H1 (cell line): ENCODE results near the gene TXNDC2. TPM values are rescaled to one million over a fixed set of nuclear protein-coding genes. Genes with fewer than 3 reads are reported as not detected.

Experiments
- CTCF ChIA-PET: fragments of 300-600 bp; sonication (Branson Sonifier 250); formaldehyde crosslinking; loops from one replicate; lab custom pipeline; 2021; ENCODE audit not compliant: partially characterized antibody; lab: Charles Lee
- POLR2A ChIA-PET: fragments of 300-600 bp; sonication (Branson Sonifier 250); formaldehyde crosslinking; loops from one replicate; lab custom pipeline; 2021; ENCODE audit warnings: inconsistent platforms; ENCODE audit not compliant: partially characterized antibody; lab: Charles Lee
- DNase-seq, 2 experiments: peaks; one replicate each; pipeline versions ENCODE4 v3.0.0 to v3.0.0-alpha.2; 2010 to 2022; ENCODE audit warnings: low spot score in 2 of 2, low read depth in 1 of 2, mixed read lengths in 1 of 2
- FAIRE-seq: peaks from 2 replicates; lab custom pipeline; 2011; peaks lifted over from hg19 to GRCh38; lab: Jason Lieb, UNC
- H2AFZ ChIP-seq: 2 replicates; pipeline ENCODE4 v1.8.1; 2012; ENCODE audit warnings: low read length, inconsistent platforms
- H2AK5ac ChIP-seq: 2 replicates; pipeline ENCODE4 v1.6.1; 2013; ENCODE audit warnings: low read depth, low read length
- H2BK120ac ChIP-seq: replicated peaks from 2 replicates; pipeline ENCODE3; 2013; ENCODE audit warnings: low read depth, low read length, inconsistent platforms
- H2BK12ac ChIP-seq: 2 replicates; pipeline ENCODE4 v1.6.1; 2013; ENCODE audit warnings: low read depth, low read length
- H2BK15ac ChIP-seq: 2 replicates; pipeline ENCODE4 v1.6.1; 2013; ENCODE audit warnings: low read length
- H2BK20ac ChIP-seq: 2 replicates; pipeline ENCODE4 v1.6.1; 2013; ENCODE audit warnings: low read length
- H2BK5ac ChIP-seq: 2 replicates; pipeline ENCODE4 v1.6.1; 2013; ENCODE audit warnings: low read depth, low read length
- H3K14ac ChIP-seq: 2 replicates; pipeline ENCODE4 v1.6.1; 2013; ENCODE audit warnings: inconsistent platforms; ENCODE audit not compliant: insufficient read length
- H3K18ac ChIP-seq: 2 replicates; pipeline ENCODE4 v1.6.1; 2013; ENCODE audit warnings: low read length; ENCODE audit errors: extremely low read depth
- H3K23ac ChIP-seq: 2 replicates; pipeline ENCODE4 v1.6.1; 2013; ENCODE audit warnings: inconsistent platforms; ENCODE audit not compliant: insufficient read length
- H3K23me2 ChIP-seq: 2 replicates; pipeline ENCODE4 v1.6.1; 2013; ENCODE audit warnings: low read depth, low read length
- H3K27ac ChIP-seq: 2 replicates; pipeline ENCODE4 v1.6.1; 2011; ENCODE audit warnings: low read depth, low read length, inconsistent platforms
- H3K27me3 ChIP-seq, 4 experiments: replicated peaks in 1 of 4; 1 replicate in 1 of 4; 2 replicates in 3 of 4; pipeline versions ENCODE4 v1.6.1 to v1.8.1; 2011 to 2013; ENCODE audit warnings: low read length in 3 of 4, mild to moderate bottlenecking in 3 of 4, inconsistent platforms in 2 of 4, mixed read lengths in 2 of 4, moderate library complexity in 1 of 4; ENCODE audit not compliant: control insufficient read depth in 3 of 4, insufficient read depth in 3 of 4; ENCODE audit errors: extremely low read depth in 1 of 4
- H3K36me3 ChIP-seq, 4 experiments: 2 replicates each; pipeline versions ENCODE4 v1.6.1 to v1.8.1; 2011 to 2013; ENCODE audit warnings: mild to moderate bottlenecking in 4 of 4, low read length in 3 of 4, moderate library complexity in 2 of 4, control low read depth in 1 of 4, inconsistent platforms in 1 of 4; ENCODE audit not compliant: insufficient read depth in 4 of 4, control insufficient read depth in 2 of 4
- H3K4ac ChIP-seq: replicated peaks from 2 replicates; pipeline ENCODE3; 2013; ENCODE audit warnings: low read length, low read depth, mixed read lengths, inconsistent platforms; ENCODE audit not compliant: insufficient read length
- H3K4me1 ChIP-seq, 4 experiments: replicated peaks in 1 of 4; 1 replicate in 1 of 4; 2 replicates in 3 of 4; pipeline versions ENCODE4 v1.6.1 to v1.8.1; 2011 to 2013; ENCODE audit warnings: low read length in 3 of 4, inconsistent platforms in 2 of 4, mixed read lengths in 1 of 4; ENCODE audit not compliant: insufficient read depth in 4 of 4, control insufficient read depth in 3 of 4
- H3K4me2 ChIP-seq, 2 experiments: 2 replicates each; pipeline versions ENCODE4 v1.6.1 to v1.8.1; 2011 to 2013; ENCODE audit warnings: low read depth in 2 of 2, low read length in 2 of 2, control low read depth in 1 of 2, inconsistent platforms in 1 of 2, mild to moderate bottlenecking in 1 of 2; ENCODE audit not compliant: insufficient read depth in 1 of 2
- H3K4me3 ChIP-seq, 4 experiments: fragments of 200-600, 300-600 bp in 1 of 4; sonication (generic), shearing (Covaris generic), sonication (Bioruptor Twin) in 1 of 4; 2 replicates each; pipeline versions ENCODE4 v1.5.1 to v1.8.1; 2011 to 2016; ENCODE audit warnings: low read length in 4 of 4, low read depth in 3 of 4, control low read depth in 2 of 4, inconsistent platforms in 2 of 4, mild to moderate bottlenecking in 2 of 4, mixed read lengths in 1 of 4, moderate library complexity in 1 of 4; ENCODE audit not compliant: insufficient read depth in 2 of 4; ENCODE audit errors: extremely low read depth in 1 of 4
- H3K56ac ChIP-seq: replicated peaks from 2 replicates; pipeline ENCODE3; 2013; ENCODE audit warnings: low read depth, mild to moderate bottlenecking, mixed read lengths, low read length, inconsistent platforms; ENCODE audit not compliant: insufficient read length
- H3K79me1 ChIP-seq: 2 replicates; pipeline ENCODE4 v1.6.1; 2013; ENCODE audit warnings: low read depth, low read length, control low read depth
- H3K79me2 ChIP-seq, 2 experiments: 2 replicates each; pipeline versions ENCODE4 v1.6.1 to v1.8.1; 2012 to 2013; ENCODE audit warnings: low read length in 2 of 2, mild to moderate bottlenecking in 2 of 2, inconsistent platforms in 1 of 2; ENCODE audit not compliant: insufficient read depth in 2 of 2, control insufficient read depth in 1 of 2
- H3K9ac ChIP-seq, 4 experiments: replicated peaks in 1 of 4; 1 replicate in 1 of 4; 2 replicates in 3 of 4; pipeline versions ENCODE4 v1.6.1 to v1.8.1; 2011 to 2013; ENCODE audit warnings: low read depth in 3 of 4, low read length in 3 of 4, control low read depth in 2 of 4, mild to moderate bottlenecking in 2 of 4, moderate library complexity in 2 of 4, inconsistent platforms in 1 of 4; ENCODE audit errors: extremely low read depth in 1 of 4
- H3K9me3 ChIP-seq, 2 experiments: 2 replicates each; pipeline versions ENCODE4 v1.6.1 to v1.8.1; 2012 to 2013; ENCODE audit warnings: mild to moderate bottlenecking in 2 of 2, moderate library complexity in 2 of 2, control low read depth in 1 of 2, inconsistent platforms in 1 of 2, low read depth in 1 of 2, low read length in 1 of 2, mixed read lengths in 1 of 2; ENCODE audit not compliant: insufficient read depth in 2 of 2
- H4K20me1 ChIP-seq, 2 experiments: replicated peaks in 1 of 2; 2 replicates each; pipeline versions ENCODE3 to v1.8.1; 2011 to 2013; ENCODE audit warnings: inconsistent platforms in 2 of 2, low read length in 2 of 2, mild to moderate bottlenecking in 1 of 2; ENCODE audit not compliant: insufficient read depth in 2 of 2, control insufficient read depth in 1 of 2
- H4K5ac ChIP-seq: 2 replicates; pipeline ENCODE4 v1.6.1; 2013; ENCODE audit warnings: low read length, low read depth, mixed read lengths, inconsistent platforms; ENCODE audit not compliant: insufficient read length
- H4K8ac ChIP-seq: 2 replicates; pipeline ENCODE4 v1.8.0; 2013; ENCODE audit warnings: mild to moderate bottlenecking, moderate library complexity, low read length, inconsistent platforms; ENCODE audit not compliant: insufficient read depth; ENCODE audit errors: extremely low read depth
- H4K91ac ChIP-seq: replicated peaks from 2 replicates; pipeline ENCODE3; 2013; ENCODE audit warnings: low read length, mixed read lengths, inconsistent platforms; ENCODE audit not compliant: insufficient read length
- BRCA1 ChIP-seq: IDR thresholded peaks from 2 replicates; pipeline ENCODE4 v1.6.1; 2012; ENCODE audit warnings: low read depth, low read length, improper control_type of control experiment
- CHD2 ChIP-seq: IDR thresholded peaks from 2 replicates; pipeline ENCODE4 v1.6.1; 2012; ENCODE audit warnings: low read length, improper control_type of control experiment
- CTCF ChIP-seq, 3 experiments: IDR thresholded peaks; 1 replicate in 2 of 3; 2 replicates in 1 of 3; pipeline versions ENCODE4 v1.5.1 to v1.6.1; 2011; ENCODE audit warnings: low read length in 3 of 3, mild to moderate bottlenecking in 3 of 3, inconsistent platforms in 2 of 3, low read depth in 1 of 3, moderate library complexity in 1 of 3; ENCODE audit not compliant: insufficient read depth in 1 of 3; ENCODE audit errors: control extremely low read depth in 1 of 3
- MAFK ChIP-seq: IDR thresholded peaks from 2 replicates; pipeline ENCODE4 v1.6.1; 2012; ENCODE audit warnings: low read depth, mild to moderate bottlenecking, improper control_type of control experiment, low read length
- RFX5 ChIP-seq: IDR thresholded peaks from 2 replicates; pipeline ENCODE4 v1.6.1; 2011; ENCODE audit warnings: low read depth, low read length, improper control_type of control experiment, borderline replicate concordance
- SIX5 ChIP-seq: IDR thresholded peaks from 2 replicates; pipeline ENCODE4 v1.6.1; 2011; ENCODE audit warnings: mild to moderate bottlenecking, low read depth, low read length
- TCF12 ChIP-seq: IDR thresholded peaks from 2 replicates; pipeline ENCODE4 v1.6.1; 2011; ENCODE audit warnings: low read depth, mild to moderate bottlenecking, low read length
- TEAD4 ChIP-seq: IDR thresholded peaks from 2 replicates; pipeline ENCODE4 v1.6.1; 2012; ENCODE audit warnings: low read depth, low read length, inconsistent platforms, mixed read lengths
- USF2 ChIP-seq: IDR thresholded peaks from 2 replicates; pipeline ENCODE4 v1.6.1; 2011; ENCODE audit warnings: low read length, improper control_type of control experiment
- YY1 ChIP-seq: IDR thresholded peaks from 2 replicates; pipeline ENCODE4 v1.6.1; 2011; ENCODE audit warnings: low read depth, mild to moderate bottlenecking, low read length
- WGBS, 2 experiments: shearing (Covaris generic) in 1 of 2; methylation state at CpG; one replicate each; pipeline versions ENCODE4 v1.1.6 to v1.1.7; 2013 to 2015; ENCODE audit warnings: low lambda C conversion rate in 2 of 2, mixed read lengths in 2 of 2, inconsistent platforms in 1 of 2, low coverage in 1 of 2, missing lambda C conversion rate in 1 of 2; ENCODE audit not compliant: insufficient replicate concordance in 2 of 2, insufficient coverage in 1 of 2, insufficient read length in 1 of 2; ENCODE audit errors: extremely low coverage in 1 of 2, missing lambda C conversion rate in 1 of 2; 5-methylcytosine and 5-hydroxymethylcytosine counted together
- polyA plus RNA-seq, 7 experiments: library from polyadenylated mRNA; depleted of rRNA in 3 of 7; stranded (reverse) in 5 of 7; unstranded in 2 of 7; fragments of >200 nt in 5 of 7; fragments of 200-250 nt in 2 of 7; gene quantifications; 1 replicate in 5 of 7; 2 replicates in 1 of 7; 4 replicates in 1 of 7; pipeline versions ENCODE4 v1.2.1 to v1.2.3, GENCODE V29; 2011 to 2013; ENCODE audit warnings: missing spikeins in 2 of 7, mixed read lengths in 2 of 7
- total RNA-seq: library from RNA; stranded (reverse); fragmentation: NEBNext Ultra II Directional; extraction: Animal tissue kit (Norgen Biotek cat#: 25700); gene quantifications from 2 replicates; pipeline ENCODE4 v1.2.1, GENCODE V29; 2021

Gene TXNDC2
- total and polyA plus RNA-seq, 2 of the 8 experiments (the other 6 are each of a cell fraction or from before 2014, with no cell fraction given) = 0.09 TPM; not detected in 1

- Histone ChIP-seq H3K4me1 (peaks cover 7 to 22% (median 11%) of the 10 kb centered on the region in 4 experiments; a peak in 5 of 7 replicates), H3K27me3 (no peaks in the 10 kb centered on the region), H2BK12ac (no peak overlapping the region), H4K91ac (no peak overlapping the region), H3K18ac (no peak overlapping the region), H4K5ac (no peak overlapping the region), H3K23ac (no peak overlapping the region), H2BK120ac (no peak overlapping the region), H2BK15ac (no peak overlapping the region), H2BK5ac (no peak overlapping the region), H2AFZ (no peak overlapping the region), H3K56ac (no peak overlapping the region), H3K79me1 (peaks cover 3% of the 10 kb centered on the region), H4K8ac (no peak overlapping the region), H3K4ac (no peak overlapping the region), H3K23me2 (no peaks in the 10 kb centered on the region), H3K27ac (no peak overlapping the region), H3K14ac (no peak overlapping the region), H3K4me2 (no peak overlapping the region), H2BK20ac (no peak overlapping the region), H3K36me3 (no peaks in the 10 kb centered on the region), H2AK5ac (no peak overlapping the region), H3K9me3 (no peaks in the 10 kb centered on the region), H3K4me3 (no peak overlapping the region), H3K9ac (no peak overlapping the region), H4K20me1 (no peaks in the 10 kb centered on the region), H3K79me2 (no peaks in the 10 kb centered on the region)
- DNase-seq = no peak
- 92% methylated on average over 6 of the region's 6 CpGs; no CpG with 5 or more reads in 1 of the 2 experiments for WGBS, 2 experiments
- CTCF ChIA-PET = no interaction called here
- POLR2A ChIA-PET = no interaction called here
- FAIRE-seq = no peak
- no peak for TF ChIP-seq YY1
- no peak for TF ChIP-seq CHD2
- no peak for TF ChIP-seq BRCA1
- TF ChIP-seq SIX5 = no peak
- TF ChIP-seq MAFK = no peak
- no peak for TF ChIP-seq CTCF (IDR thresholded peaks at IDR 0.05; ENCODE audit: control extremely low read depth in 1 of 3, insufficient read depth in 1 of 3, low read depth in 1 of 3, low read length in 3 of 3)
- no peak for TF ChIP-seq TEAD4
- no peak for TF ChIP-seq USF2
- no peak for TF ChIP-seq TCF12
- TF ChIP-seq RFX5 = no peak
Observed at GRCh38 chr18:9842448-9842847, 43.3 kb upstream of the TXNDC2 start.
